H1 (cell line): Measurements from ENCODE around the gene PLPPR3. TPM values are rescaled to one million over a fixed set of nuclear protein-coding genes. Genes with fewer than 3 reads are reported as not detected.
A peak's percentile ranks its signal among the peaks of the same experiment; 100 is the strongest.

Experiments
- CBX8 ChIP-seq: fragments of 300-800, 300-1000 bp; sonication (generic); IDR thresholded peaks from 2 replicates; pipeline ENCODE4 v1.7.1; 2016; ENCODE audit warnings: low read depth, low read length, borderline replicate concordance
- CEBPB ChIP-seq: IDR thresholded peaks from 2 replicates; pipeline ENCODE4 v1.6.1; 2012; ENCODE audit warnings: low read depth, low read length
- CHD2 ChIP-seq: IDR thresholded peaks from 2 replicates; pipeline ENCODE4 v1.6.1; 2012; ENCODE audit warnings: low read length, improper control_type of control experiment
- EGR1 ChIP-seq: IDR thresholded peaks from 2 replicates; pipeline ENCODE4 v1.6.1; 2011; ENCODE audit warnings: low read depth, low read length, borderline replicate concordance
- KDM4A ChIP-seq: IDR thresholded peaks from one replicate; pipeline ENCODE4 v1.7.1; 2012; ENCODE audit warnings: low read depth, mild to moderate bottlenecking, moderate library complexity, low read length, inconsistent platforms; ENCODE audit not compliant: severe bottlenecking
- RBBP5 ChIP-seq: IDR thresholded peaks from 2 replicates; pipeline ENCODE4 v1.7.1; 2012; ENCODE audit warnings: low read depth, mild to moderate bottlenecking, inconsistent platforms, low read length, moderate library complexity, borderline replicate concordance
- SP4 ChIP-seq: IDR thresholded peaks from 2 replicates; pipeline ENCODE4 v1.6.1; 2012; ENCODE audit warnings: low read length, inconsistent platforms
- SRF ChIP-seq: IDR thresholded peaks from 2 replicates; pipeline ENCODE4 v1.6.1; 2011; ENCODE audit warnings: mild to moderate bottlenecking, low read depth, low read length, moderate library complexity
- TAF1 ChIP-seq: IDR thresholded peaks from 2 replicates; pipeline ENCODE4 v1.6.1; 2011; ENCODE audit warnings: mild to moderate bottlenecking, low read depth, low read length
- TCF12 ChIP-seq: IDR thresholded peaks from 2 replicates; pipeline ENCODE4 v1.6.1; 2011; ENCODE audit warnings: low read depth, mild to moderate bottlenecking, low read length
- polyA plus RNA-seq, 7 experiments: library from polyadenylated mRNA; depleted of rRNA in 3 of 7; stranded (reverse) in 5 of 7; unstranded in 2 of 7; fragments of >200 nt in 5 of 7; fragments of 200-250 nt in 2 of 7; gene quantifications; 1 replicate in 5 of 7; 2 replicates in 1 of 7; 4 replicates in 1 of 7; pipeline versions ENCODE4 v1.2.1 to v1.2.3, GENCODE V29; 2011 to 2013; ENCODE audit warnings: missing spikeins in 2 of 7, mixed read lengths in 2 of 7
- total RNA-seq: library from RNA; stranded (reverse); fragmentation: NEBNext Ultra II Directional; extraction: Animal tissue kit (Norgen Biotek cat#: 25700); gene quantifications from 2 replicates; pipeline ENCODE4 v1.2.1, GENCODE V29; 2021
- TF ChIP-seq, protein P1 (sequence below): IDR thresholded peaks from 2 replicates; pipeline ENCODE4 v1.6.1; 2012; ENCODE audit warnings: inconsistent platforms
- TF ChIP-seq, protein P2 (sequence below): IDR thresholded peaks from 2 replicates; pipeline ENCODE4 v1.6.1; 2011; ENCODE audit warnings: low read length, improper control_type of control experiment

The PLPPR3 gene
- total and polyA plus RNA-seq, 2 of the 8 experiments (the other 6 are each of a cell fraction or from before 2014, with no cell fraction given), result 71.7 to 76.4 TPM

GRCh38 chr19:821825-822503, at the start of gene PLPPR3 (continued):
- TF ChIP-seq, protein P1, sequence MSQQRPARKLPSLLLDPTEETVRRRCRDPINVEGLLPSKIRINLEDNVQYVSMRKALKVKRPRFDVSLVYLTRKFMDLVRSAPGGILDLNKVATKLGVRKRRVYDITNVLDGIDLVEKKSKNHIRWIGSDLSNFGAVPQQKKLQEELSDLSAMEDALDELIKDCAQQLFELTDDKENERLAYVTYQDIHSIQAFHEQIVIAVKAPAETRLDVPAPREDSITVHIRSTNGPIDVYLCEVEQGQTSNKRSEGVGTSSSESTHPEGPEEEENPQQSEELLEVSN, result no peak
- TF ChIP-seq RBBP5 (no peak), TAF1 (0 out of 2 replicates have a peak, but pooled peaks have one; percentile 7), TCF12 (no peak), EGR1 (no peak), KDM4A (peak; percentile 16), CBX8 (no peak), CEBPB (no peak), SRF (no peak), CHD2 (no peak), SP4 (no peak)
- TF ChIP-seq, protein P2, sequence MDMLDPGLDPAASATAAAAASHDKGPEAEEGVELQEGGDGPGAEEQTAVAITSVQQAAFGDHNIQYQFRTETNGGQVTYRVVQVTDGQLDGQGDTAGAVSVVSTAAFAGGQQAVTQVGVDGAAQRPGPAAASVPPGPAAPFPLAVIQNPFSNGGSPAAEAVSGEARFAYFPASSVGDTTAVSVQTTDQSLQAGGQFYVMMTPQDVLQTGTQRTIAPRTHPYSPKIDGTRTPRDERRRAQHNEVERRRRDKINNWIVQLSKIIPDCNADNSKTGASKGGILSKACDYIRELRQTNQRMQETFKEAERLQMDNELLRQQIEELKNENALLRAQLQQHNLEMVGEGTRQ, result no peak
